Measurements from ENCODE around the gene SLC6A13.
"Not testable (repeated sequence)": the region's sequence is repeated elsewhere in the genome, so short reads cannot be mapped to it uniquely, and the experiment has no call there.

GRCh38 chr12:300166-300565 lies 37.5 kb upstream of the SLC6A13 start:
- TF ChIP-seq MAX (IDR thresholded peaks at IDR 0.05; ENCODE audit: insufficient read depth, insufficient read length); CTCF (IDR thresholded peaks at IDR 0.05; ENCODE audit: extremely low read depth in 1 of 2, insufficient read depth in 1 of 2, low read depth in 1 of 2, low read length in 2 of 2); POLR2A (IDR thresholded peaks at IDR 0.05; ENCODE audit: low read depth, low read length); POLR2AphosphoS5 (IDR thresholded peaks at IDR 0.05; ENCODE audit: insufficient read depth, low read depth, low read length); EZH2 (IDR thresholded peaks at IDR 0.05; ENCODE audit: borderline replicate concordance, low read depth, low read length, severe bottlenecking); JUN (IDR thresholded peaks at IDR 0.05; ENCODE audit: borderline replicate concordance, insufficient read depth, insufficient read length, low read depth); MYC (IDR thresholded peaks at IDR 0.05; ENCODE audit: low read depth, low read length); GATA2 (IDR thresholded peaks at IDR 0.05; ENCODE audit: insufficient read depth, insufficient read length, low read depth, low read length); FOS (IDR thresholded peaks at IDR 0.05; ENCODE audit: borderline replicate concordance, insufficient read depth, low read length): not testable (repeated sequence)

Data from endothelial cell of umbilical vein (primary cell).